HL-60 (cell line): ENCODE results near the gene PSPN.

ENCODE experiments used
- CTCF ChIP-seq: IDR thresholded peaks from one replicate; pipeline ENCODE4 v1.5.1; 2011; ENCODE audit warnings: low read length, control low read depth, inconsistent platforms; ENCODE audit not compliant: insufficient read depth
- GABPA ChIP-seq: IDR thresholded peaks from 2 replicates; pipeline ENCODE4 v1.6.1; 2012; ENCODE audit warnings: low read depth
- POLR2AphosphoS5 ChIP-seq: IDR thresholded peaks from 2 replicates; pipeline ENCODE4 v1.6.1; 2012; ENCODE audit warnings: low read depth
- REST ChIP-seq: IDR thresholded peaks from 2 replicates; pipeline ENCODE4 v1.6.1; 2012; ENCODE audit warnings: low read depth; ENCODE audit not compliant: insufficient replicate concordance
- SPI1 ChIP-seq: IDR thresholded peaks from 2 replicates; pipeline ENCODE4 v1.6.1; 2012; ENCODE audit warnings: low read depth, mild to moderate bottlenecking, borderline replicate concordance

GRCh38 chr19:6359568-6360341, 16.0 kb downstream of the PSPN start:
- TF ChIP-seq CTCF (no peak), POLR2AphosphoS5 (no peak), REST (no peak), SPI1 (no peak), GABPA (no peak)
